ENCODE results near the gene PLOD3. TPM values are rescaled to one million over a fixed set of nuclear protein-coding genes. Genes with fewer than 3 reads are reported as not detected.
"Not testable (repeated sequence)": the region's sequence is repeated elsewhere in the genome, so short reads cannot be mapped to it uniquely, and the experiment has no call there.

PLOD3 gene
- total RNA-seq, result 10 to 100 TPM; 49.6 to 59.1 TPM
- long read RNA-seq, transcript PLOD3-201 (19 exons, 2,920 nt), result major isoform, 17 of 41 reads
- long read RNA-seq, partial matches to known transcripts, result 17 of 41 reads
- long read RNA-seq, other reads (novel, unspliced or antisense), result 7 of 41 reads

- intact Hi-C loops (cut with DNase I), result loop anchor here in 1 of 2 donors (5.0 kb wide), 1 partner anchor 35 kb away; no protein-coding TSS in a partner anchor
- ATAC-seq, result peak; percentile 91 to 94
- peak; percentile 99 for DNase-seq
Observed at GRCh38 chr7:101217388-101218235, at the start of gene PLOD3, which contains the start of gene ZNHIT1. PLOD3 (minus strand) TSS chr7:101217581; CDS start chr7:101217274, 307 bp downstream. ZNHIT1 (plus strand) TSS chr7:101218165; CDS start chr7:101218196, 31 bp downstream.

- ATAC-seq, result peak in 1 of 2 donors; percentile 50
- DNase-seq, result no peak
- intact Hi-C loops (cut with DNase I), result no loop called here
Observed at GRCh38 chr7:101265622-101266516, 48.5 kb upstream of the PLOD3 start.

GRCh38 chr7:101264102-101264706, 46.8 kb upstream of the PLOD3 start:
- intact Hi-C loops (cut with DNase I); DNase-seq: not testable (repeated sequence)
- peak; percentile 41 to 92 for ATAC-seq

GRCh38 chr7:101258243-101258731, 40.9 kb upstream of the PLOD3 start:
- no peak for DNase-seq
- intact Hi-C loops (cut with DNase I), result no loop called here
- ATAC-seq, result no peak

- intact Hi-C loops (cut with DNase I), result no loop called here
Observed at GRCh38 chr7:101255796-101256195, 38.4 kb upstream of the PLOD3 start.

GRCh38 chr7:101253199-101253598, 35.8 kb upstream of the PLOD3 start:
- intact Hi-C loops (cut with DNase I), result loop anchor here in 1 of 2 donors (5.0 kb wide), 1 partner anchor 36 kb away; the partner anchor contains the start of genes PLOD3 and ZNHIT1
- not testable (repeated sequence) for DNase-seq, ATAC-seq

More at GRCh38 chr7:101255796-101256195, 38.4 kb upstream of the PLOD3 start:
- ATAC-seq (no peak), DNase-seq (no peak)

- DNase-seq, result peak; percentile 99
- intact Hi-C loops (cut with DNase I), result loop anchor here in 1 of 2 donors (5.0 kb wide), 1 partner anchor 35 kb away; the partner anchor contains the start of genes PLOD3 and ZNHIT1
- ATAC-seq, result peak; percentile 100
Observed at GRCh38 chr7:101251871-101252659, 34.7 kb upstream of the PLOD3 start.

- ATAC-seq, result no peak
- intact Hi-C loops (cut with DNase I), result loop anchor here in 1 of 2 donors (5.0 kb wide), 1 partner anchor 33 kb away; the partner anchor contains the start of genes PLOD3 and ZNHIT1
- DNase-seq, result no peak
Observed at GRCh38 chr7:101250324-101250723, 32.9 kb upstream of the PLOD3 start.

GRCh38 chr7:101248276-101248675, 30.9 kb upstream of the PLOD3 start:
- intact Hi-C loops (cut with DNase I), result no loop called here
- ATAC-seq, result no peak

GRCh38 chr7:101245147-101245668, 27.8 kb upstream of the PLOD3 start:
- DNase-seq, result no peak
- intact Hi-C loops (cut with DNase I), result no loop called here
- ATAC-seq, result no peak

More at GRCh38 chr7:101248276-101248675, 30.9 kb upstream of the PLOD3 start:
- no peak for DNase-seq

- DNase-seq (peak; percentile 97), ATAC-seq (peak; percentile 96 to 97)
- intact Hi-C loops (cut with DNase I), result no loop called here
Observed at GRCh38 chr7:101244375-101245146, 27.2 kb upstream of the PLOD3 start, which contains the start of gene FIS1. FIS1 (minus strand) TSS chr7:101245081; CDS start chr7:101245004, 77 bp downstream.

GRCh38 chr7:101243646-101244374, 26.4 kb upstream of the PLOD3 start:
- ATAC-seq (peak in 1 of 2 donors; percentile 1), DNase-seq (no peak)
- intact Hi-C loops (cut with DNase I), result no loop called here

- intact Hi-C loops (cut with DNase I), result no loop called here
- ATAC-seq (no peak), DNase-seq (no peak)
Observed at GRCh38 chr7:101241443-101242349, 24.3 kb upstream of the PLOD3 start.

- ATAC-seq, result no peak
- intact Hi-C loops (cut with DNase I), result no loop called here
- no peak for DNase-seq
Observed at GRCh38 chr7:101241015-101241363, 23.6 kb upstream of the PLOD3 start.

All from left cardiac atrium (tissue), 4 donors.